Retinal pigment epithelial cell (primary cell): ENCODE data around the gene RFX7.

Experiments used
- DNase-seq: peaks from one replicate; pipeline ENCODE4 v3.0.0-alpha.2; 2010; ENCODE audit warnings: low read depth
- H3K4me3 ChIP-seq: 2 replicates; pipeline ENCODE4 v1.5.1; 2011; ENCODE audit warnings: mild to moderate bottlenecking, low read length, control low read depth, moderate library complexity
- CTCF ChIP-seq: conservative IDR thresholded peaks from 2 replicates; pipeline ENCODE4 v1.5.1; 2011; ENCODE audit warnings: low read depth, low read length, control low read depth, inconsistent platforms

RFX7 gene

GRCh38 chr15:56228854-56229253 lies 14.8 kb downstream of the RFX7 start:
- H3K4me3 ChIP-seq = no peak overlapping the region
- DNase-seq = no peak
- TF ChIP-seq CTCF = no peak

GRCh38 chr15:56228352-56228751 lies 15.3 kb downstream of the RFX7 start:
- DNase-seq = no peak
- no peak overlapping the region for H3K4me3 ChIP-seq
- no peak for TF ChIP-seq CTCF

- no peak for TF ChIP-seq CTCF
- no peak overlapping the region for H3K4me3 ChIP-seq
- DNase-seq = no peak
Observed at GRCh38 chr15:56227780-56228179, 15.9 kb downstream of the RFX7 start.

GRCh38 chr15:56227306-56227705 lies 16.4 kb downstream of the RFX7 start:
- TF ChIP-seq CTCF = no peak
- DNase-seq = no peak
- H3K4me3 ChIP-seq = no peak overlapping the region

- no peak for DNase-seq
- no peak overlapping the region for H3K4me3 ChIP-seq
- no peak for TF ChIP-seq CTCF
Observed at GRCh38 chr15:56225520-56225919, 18.2 kb downstream of the RFX7 start.

GRCh38 chr15:56222302-56222701 lies 21.4 kb downstream of the RFX7 start:
- no peak for DNase-seq
- no peak for TF ChIP-seq CTCF
- H3K4me3 ChIP-seq = no peak overlapping the region

GRCh38 chr15:56217341-56217740 lies 26.3 kb downstream of the RFX7 start:
- no peak for DNase-seq
- H3K4me3 ChIP-seq = no peak overlapping the region
- TF ChIP-seq CTCF = no peak
